Measurements from ENCODE around the gene RBP4.

The RBP4 gene

GRCh38 chr10:93579985-93580711 is 20.9 kb downstream of the RBP4 start:
- H3K4me3 ChIP-seq, result no peak overlapping the region
- no peaks in the 10 kb centered on the region for H3K4me1 ChIP-seq
- intact Hi-C loops (cut with DNase I; ENCODE audit: low total_unique reads), result no loop called here
- no peak overlapping the region for H3K27ac ChIP-seq
- peaks cover 0 to 7% of the 10 kb centered on the region in 2 donors for H3K27me3 ChIP-seq
- H3K36me3 ChIP-seq, result no peaks in the 10 kb centered on the region
- no peak for TF ChIP-seq CTCF (IDR thresholded peaks at IDR 0.05)
- H3K9me3 ChIP-seq, result peaks cover 0 to 6% (median 0%) of the 10 kb centered on the region in 3 donors
- DNase-seq, result no peak

- intact Hi-C loops (cut with DNase I; ENCODE audit: low total_unique reads), result no loop called here
Observed at GRCh38 chr10:93579089-93579488, 21.9 kb downstream of the RBP4 start.

GRCh38 chr10:93577565-93577964 is 23.5 kb downstream of the RBP4 start:
- Histone ChIP-seq H3K27ac (no peak overlapping the region), H3K4me3 (no peak overlapping the region), H3K9me3 (peaks cover 0 to 6% (median 0%) of the 10 kb centered on the region in 3 donors), H3K36me3 (no peaks in the 10 kb centered on the region), H3K27me3 (peaks cover 0 to 7% of the 10 kb centered on the region in 2 donors), H3K4me1 (no peaks in the 10 kb centered on the region)
- DNase-seq, result no peak
- TF ChIP-seq CTCF (IDR thresholded peaks at IDR 0.05), result no peak
- intact Hi-C loops (cut with DNase I; ENCODE audit: low total_unique reads), result no loop called here

More at GRCh38 chr10:93579089-93579488, 21.9 kb downstream of the RBP4 start:
- Histone ChIP-seq H3K36me3 (no peaks in the 10 kb centered on the region), H3K27ac (no peak overlapping the region), H3K4me3 (no peak overlapping the region), H3K9me3 (peaks cover 0 to 6% (median 0%) of the 10 kb centered on the region in 3 donors), H3K27me3 (peaks cover 0 to 7% of the 10 kb centered on the region in 2 donors), H3K4me1 (no peaks in the 10 kb centered on the region)
- TF ChIP-seq CTCF (IDR thresholded peaks at IDR 0.05), result no peak
- no peak for DNase-seq

GRCh38 chr10:93576888-93577287 is 24.1 kb downstream of the RBP4 start:
- peaks cover 0 to 7% of the 10 kb centered on the region in 2 donors for H3K27me3 ChIP-seq
- no peak overlapping the region for H3K4me3 ChIP-seq
- no peaks in the 10 kb centered on the region for H3K36me3 ChIP-seq
- no peak overlapping the region for H3K27ac ChIP-seq
- no peaks in the 10 kb centered on the region for H3K4me1 ChIP-seq
- intact Hi-C loops (cut with DNase I; ENCODE audit: low total_unique reads), result no loop called here
- DNase-seq, result no peak
- TF ChIP-seq CTCF (IDR thresholded peaks at IDR 0.05), result no peak
- peaks cover 0 to 6% (median 0%) of the 10 kb centered on the region in 3 donors for H3K9me3 ChIP-seq

- no peak for DNase-seq
- TF ChIP-seq CTCF (IDR thresholded peaks at IDR 0.05), result no peak
- Histone ChIP-seq H3K27me3 (peaks cover 0 to 11% of the 10 kb centered on the region in 2 donors), H3K4me1 (no peaks in the 10 kb centered on the region), H3K4me3 (no peak overlapping the region), H3K27ac (no peak overlapping the region), H3K36me3 (no peaks in the 10 kb centered on the region), H3K9me3 (no peaks in the 10 kb centered on the region)
- intact Hi-C loops (cut with DNase I; ENCODE audit: low total_unique reads), result no loop called here
Observed at GRCh38 chr10:93573924-93574323, 27.1 kb downstream of the RBP4 start.
